ENCODE data around the gene MTHFD1L.
A peak's percentile ranks its signal among the peaks of the same experiment; 100 is the strongest.

The MTHFD1L gene

DNA sequence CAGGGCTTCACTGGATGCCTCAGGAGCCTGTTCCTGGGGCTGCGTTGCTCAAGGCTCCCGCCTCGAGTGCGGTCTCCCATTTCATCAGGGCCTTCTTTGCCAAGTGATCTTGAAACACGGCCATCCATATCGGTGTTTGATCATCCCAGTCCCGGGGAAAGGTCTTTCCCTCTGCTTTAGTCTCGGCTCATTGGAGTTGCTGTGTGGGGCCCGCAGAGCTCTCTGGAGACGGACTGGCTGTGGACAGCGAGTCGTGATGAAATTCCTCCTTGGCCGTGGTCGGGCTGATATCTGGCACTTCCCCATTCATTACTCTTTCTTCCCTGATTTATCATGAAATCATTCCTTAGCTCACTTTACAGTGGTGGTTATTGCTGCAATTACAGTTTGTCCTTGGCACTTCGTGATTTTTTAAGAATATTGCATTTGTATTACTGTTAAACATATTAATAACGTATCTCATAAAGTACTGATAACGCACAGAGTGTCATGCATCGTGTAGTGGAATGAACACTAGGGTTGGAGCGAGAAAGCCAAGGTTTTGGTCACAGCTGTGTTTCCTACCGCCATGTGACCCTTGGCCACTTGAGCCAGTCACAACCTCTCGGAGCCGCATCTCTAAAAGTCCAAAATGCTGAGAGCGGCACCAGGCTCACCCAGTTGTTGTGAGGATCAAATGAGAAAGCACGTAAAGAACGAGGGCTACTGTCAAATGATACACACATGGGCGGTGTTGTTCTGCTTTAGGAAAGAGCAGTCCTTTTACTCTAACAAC lies 71.8 kb downstream of the MTHFD1L start:
- DNase-seq = peak in 1 of 2 donors; percentile 27

DNA sequence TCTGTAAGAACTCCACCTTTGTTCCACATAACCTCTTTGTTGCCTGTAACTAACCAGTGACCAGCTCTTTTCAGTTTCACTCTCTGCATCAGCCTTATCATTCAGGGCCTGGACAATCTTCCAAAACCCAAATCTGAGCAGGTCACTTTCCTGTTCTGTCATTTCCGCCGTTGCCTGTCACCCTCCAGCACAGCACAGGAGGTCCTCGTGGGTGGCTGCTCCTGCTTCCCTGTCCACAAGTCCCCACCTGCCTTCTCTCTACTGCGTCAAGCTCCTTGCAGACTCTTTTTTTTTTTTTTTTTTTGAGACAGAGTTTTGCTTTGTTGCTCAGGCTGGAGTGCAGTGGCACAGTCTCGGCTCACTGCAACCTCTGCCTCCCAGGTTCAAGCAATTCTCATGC lies 73.9 kb downstream of the MTHFD1L start:
- no peak for DNase-seq

- no peak for DNase-seq
These were observed 75.4 kb downstream of the MTHFD1L start for GRCh38 chr6:150940941-150941340.

GRCh38 chr6:150949526-150949925 lies 84.0 kb downstream of the MTHFD1L start:
- peak in 1 of 2 donors; percentile 31 for DNase-seq

- no peak for DNase-seq
These were observed 88.3 kb downstream of the MTHFD1L start for GRCh38 chr6:150953851-150954250.

DNA sequence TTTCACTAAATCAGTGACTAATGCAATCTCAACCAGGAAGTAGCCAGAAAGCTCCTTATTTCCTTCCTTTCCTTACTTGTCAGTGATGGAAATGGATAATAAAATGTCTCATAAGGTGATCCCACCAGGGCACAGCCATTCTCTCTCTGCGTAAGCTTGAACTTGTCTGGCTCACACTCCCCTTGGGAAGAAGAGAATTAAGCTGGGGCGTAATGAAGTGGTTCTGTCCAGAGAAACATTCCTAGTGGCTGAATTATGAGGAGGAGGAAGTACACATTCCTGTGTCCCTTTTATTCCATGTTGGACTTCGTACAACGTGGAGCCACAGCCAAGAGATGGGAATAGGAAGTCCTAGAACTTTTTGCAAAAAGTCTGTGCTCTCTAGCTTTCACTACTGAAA lies 93.7 kb downstream of the MTHFD1L start:
- no peak for DNase-seq

DNA sequence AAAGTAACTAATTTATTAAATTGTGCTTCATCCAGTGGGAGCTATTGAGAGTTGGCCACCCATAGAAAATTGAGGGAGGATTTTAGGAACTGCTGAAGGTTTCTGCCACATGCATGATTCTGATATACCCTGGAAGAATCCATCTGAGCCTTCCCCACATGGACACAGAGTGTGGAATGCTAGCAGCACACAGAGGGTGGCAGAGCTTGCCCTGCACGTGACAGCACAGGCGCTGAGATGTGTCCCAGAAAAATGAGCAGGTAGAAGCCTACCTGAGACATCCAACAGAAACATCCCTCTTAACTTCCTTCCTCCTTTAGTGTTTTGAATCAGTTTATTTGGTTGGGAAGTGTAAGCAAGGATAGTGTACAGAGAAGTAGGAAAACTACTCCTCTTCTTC lies 96.9 kb downstream of the MTHFD1L start:
- DNase-seq = no peak

GRCh38 chr6:150964765-150965164 lies 99.3 kb downstream of the MTHFD1L start:
- DNase-seq = no peak

- DNase-seq = no peak
These were observed 101.3 kb downstream of the MTHFD1L start for GRCh38 chr6:150966786-150967185.

DNA sequence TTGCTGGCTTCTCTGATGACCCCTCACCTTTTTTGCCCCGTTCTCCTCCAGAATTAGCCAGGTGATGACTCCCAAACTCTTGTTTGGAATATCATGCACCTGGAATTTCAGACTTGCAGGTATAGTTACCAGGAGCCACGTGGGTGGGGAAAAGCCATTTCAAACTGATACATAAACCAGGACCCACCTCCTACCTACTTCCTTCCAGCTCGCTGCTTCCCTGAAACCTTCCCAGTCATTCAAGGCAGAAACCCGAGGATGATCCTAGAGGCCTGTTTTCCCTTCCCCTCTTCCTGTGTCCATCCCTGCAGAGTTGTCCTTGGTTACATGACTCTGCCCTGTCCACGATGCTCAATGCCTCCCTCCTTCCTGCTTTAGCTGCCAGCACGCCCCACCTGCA lies 101.9 kb downstream of the MTHFD1L start:
- DNase-seq = no peak

DNA sequence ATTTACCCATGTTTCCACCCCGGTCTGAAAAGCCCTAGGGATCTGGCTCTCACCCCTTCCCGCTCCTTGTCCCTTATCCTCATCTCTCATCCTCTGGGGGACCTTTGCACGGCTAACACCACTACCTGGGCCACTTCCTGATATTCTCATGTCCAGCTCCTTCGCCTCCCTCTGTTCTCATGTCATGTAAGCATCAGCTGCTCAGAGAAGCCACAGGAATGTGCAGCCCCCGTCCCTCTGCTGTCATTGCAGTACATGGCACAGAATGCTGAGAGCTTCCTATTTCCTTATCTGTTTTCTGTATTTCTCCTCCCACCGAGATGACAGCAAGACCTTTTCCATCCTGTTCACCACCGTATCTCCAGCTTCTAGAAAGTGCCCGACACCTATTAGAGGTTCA lies 102.4 kb downstream of the MTHFD1L start:
- no peak for DNase-seq

DNA sequence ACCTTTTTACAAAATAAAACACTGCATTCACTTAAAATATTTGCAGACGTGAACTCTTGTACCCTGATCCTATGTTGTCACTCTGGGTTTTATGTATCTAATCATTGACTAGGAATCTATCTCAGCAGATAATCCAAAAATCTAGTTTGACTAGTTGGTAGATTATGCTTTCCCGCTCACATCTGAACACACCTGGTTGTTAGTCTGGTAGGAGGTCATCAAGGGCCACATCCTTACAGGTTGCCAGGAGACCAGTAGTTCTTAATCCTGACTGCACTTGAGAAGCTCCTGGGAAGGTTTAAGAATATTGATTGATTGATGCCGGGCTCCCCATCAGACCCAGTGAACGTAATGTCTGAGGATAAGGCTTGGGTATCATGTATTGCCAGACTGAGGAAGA lies 104.4 kb downstream of the MTHFD1L start:
- no peak for DNase-seq

DNA sequence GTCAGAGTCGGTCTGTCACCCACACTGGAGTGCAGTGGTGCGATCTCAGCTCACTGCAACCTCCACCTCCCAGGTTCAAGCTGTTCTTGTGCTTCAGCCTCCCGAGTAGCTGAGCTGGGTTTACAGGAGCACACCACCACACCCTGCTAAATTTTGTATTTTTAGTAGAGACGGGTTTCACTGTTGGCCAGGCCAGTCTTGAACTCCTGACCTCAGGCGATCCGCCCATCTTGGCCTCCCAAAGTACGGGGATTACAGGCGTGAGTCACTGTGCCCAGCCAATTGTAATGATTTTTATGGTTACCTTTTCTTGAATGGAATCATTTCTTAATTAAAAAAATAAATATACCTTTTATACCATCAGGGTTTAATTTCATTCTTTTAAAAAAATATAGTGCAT lies 105.7 kb downstream of the MTHFD1L start:
- DNase-seq = no peak

DNA sequence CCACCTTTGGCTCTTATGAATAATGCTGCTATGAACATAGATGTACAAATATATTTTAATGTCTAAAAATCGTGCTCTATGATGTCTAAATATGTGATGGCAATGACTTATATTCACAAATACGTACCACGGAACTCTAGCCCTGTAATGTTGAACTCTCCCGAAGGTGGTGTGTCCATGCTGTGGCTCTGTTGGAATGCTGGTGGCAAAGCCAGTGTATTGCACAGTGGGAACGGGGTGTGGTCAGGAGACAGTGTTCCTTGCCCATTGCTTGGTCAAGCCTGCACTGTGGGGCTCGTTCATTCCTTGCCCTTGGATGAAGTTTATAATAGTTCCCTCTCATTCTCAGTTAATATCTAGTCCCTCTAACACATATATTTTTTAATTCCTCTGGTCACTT lies 109.6 kb downstream of the MTHFD1L start:
- no peak for DNase-seq

GRCh38 chr6:150977281-150977680 lies 111.8 kb downstream of the MTHFD1L start:
- DNase-seq = no peak

GRCh38 chr6:150978624-150979023 lies 113.1 kb downstream of the MTHFD1L start:
- no peak for DNase-seq

DNA sequence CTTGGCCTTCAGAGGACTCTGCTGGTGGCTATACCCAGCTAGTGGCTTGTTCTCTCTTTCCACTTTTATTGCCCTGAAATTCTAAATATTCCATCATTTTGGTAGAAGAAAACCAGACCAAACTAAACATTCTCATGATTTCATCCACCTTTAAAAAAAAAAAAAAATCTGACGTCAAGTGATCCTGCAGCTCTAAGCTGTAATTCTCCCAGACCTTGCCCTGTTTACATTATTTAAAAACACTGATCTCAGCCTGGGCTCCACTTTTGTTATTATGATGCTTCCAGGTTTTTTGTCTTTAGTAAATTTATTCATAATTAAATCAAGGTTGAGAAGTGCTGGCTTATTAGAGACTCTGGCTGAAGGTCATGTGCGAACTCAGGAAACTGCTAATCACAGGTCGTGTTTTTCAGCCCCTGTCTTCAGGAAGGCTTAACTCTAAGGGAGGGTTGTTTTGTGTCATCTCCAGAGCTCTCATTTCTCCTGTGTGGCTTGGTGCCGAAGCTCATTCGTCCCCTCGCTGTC lies 114.4 kb downstream of the MTHFD1L start:
- no peak for DNase-seq

DNA sequence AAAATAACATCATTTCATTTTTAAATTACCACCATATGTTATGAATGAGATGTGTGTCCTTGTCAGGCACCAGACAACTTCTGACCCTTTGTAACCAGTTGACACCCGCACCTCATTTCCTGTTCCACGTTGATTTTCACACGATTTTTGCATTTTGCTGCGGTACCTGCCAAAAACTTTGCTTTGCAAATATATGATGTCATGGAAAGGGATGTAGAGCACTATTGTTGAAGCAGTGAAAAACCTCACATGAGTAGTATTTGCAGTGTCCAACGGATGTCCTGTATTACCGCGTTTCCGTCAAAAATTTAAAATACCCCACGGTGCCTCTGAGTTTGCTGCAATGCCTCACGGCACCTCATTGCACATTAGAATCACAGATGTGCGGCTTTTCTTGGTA lies 115.6 kb downstream of the MTHFD1L start:
- no peak for DNase-seq

DNA sequence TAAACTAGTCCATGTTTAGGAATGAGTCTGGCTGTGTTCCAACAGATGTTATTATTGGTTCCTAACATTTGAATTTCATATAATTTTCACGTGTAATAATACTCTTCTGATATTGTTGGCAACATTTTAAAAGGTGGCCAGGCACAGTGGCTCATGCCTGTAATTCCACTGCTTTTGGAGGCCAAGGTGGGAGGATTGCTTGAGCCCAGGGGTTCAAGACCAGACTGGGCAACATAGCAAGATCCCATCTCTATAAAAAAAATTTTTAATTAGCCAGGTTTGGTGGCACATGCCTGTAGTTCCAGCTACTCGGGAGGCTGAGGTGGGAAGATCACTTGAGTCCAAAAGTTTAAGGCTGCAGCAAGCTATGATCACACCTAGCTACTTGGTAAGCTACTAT lies 116.2 kb downstream of the MTHFD1L start:
- no peak for DNase-seq

GRCh38 chr6:150987371-150987828 lies 121.9 kb downstream of the MTHFD1L start:
- DNase-seq = no peak

- no peak for DNase-seq
These were observed 122.5 kb downstream of the MTHFD1L start for GRCh38 chr6:150987855-150988464.

DNA sequence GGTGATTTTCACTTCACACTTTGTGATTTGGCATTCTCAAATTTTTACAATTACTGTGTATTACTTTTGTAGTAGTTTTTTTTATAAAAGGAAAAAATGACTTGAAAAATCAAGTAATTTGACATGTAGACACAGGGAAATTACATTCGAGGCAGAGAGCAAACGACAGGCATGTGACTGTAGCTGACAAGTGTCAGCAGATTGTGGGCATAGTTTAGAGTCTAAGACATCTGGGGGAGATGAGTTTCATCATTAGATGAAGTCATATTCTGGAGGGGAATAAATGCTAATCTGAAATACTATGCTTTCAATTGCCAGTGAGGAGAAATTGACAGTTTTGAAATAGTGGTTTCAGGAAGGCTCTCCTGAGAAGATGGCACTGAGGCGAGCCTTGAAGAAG lies 126.0 kb downstream of the MTHFD1L start:
- DNase-seq = peak in 1 of 2 donors; percentile 31

DNA sequence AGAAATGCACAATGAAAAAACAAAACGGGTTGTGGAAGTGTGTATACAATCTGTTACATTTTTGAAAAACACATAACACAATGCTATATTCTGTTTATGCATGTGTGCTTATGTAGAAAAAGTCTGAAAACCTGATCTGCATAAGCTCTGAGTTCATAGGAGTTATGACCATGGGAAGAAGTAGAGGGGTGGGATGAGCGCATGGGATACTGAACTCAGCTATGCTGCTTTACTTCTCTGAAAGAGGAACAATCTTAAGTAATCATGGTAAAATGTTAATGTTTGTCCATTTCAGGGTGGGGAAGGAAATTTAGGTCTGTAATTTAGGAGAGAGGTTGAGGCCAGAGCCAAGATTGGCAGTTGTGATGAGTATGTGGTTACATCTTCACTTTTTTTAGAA lies 126.8 kb downstream of the MTHFD1L start:
- peak; percentile 17 to 50 for DNase-seq

GRCh38 chr6:150992703-150993102 lies 127.2 kb downstream of the MTHFD1L start:
- DNase-seq = no peak
